RPMI8226 (cell line): ENCODE measurements around the gene SLC9A8.
"Not testable (repeated sequence)": the region's sequence is repeated elsewhere in the genome, so short reads cannot be mapped to it uniquely, and the experiment has no call there.

Experiments
- DNase-seq: peaks from one replicate; pipeline ENCODE4 v3.0.0-alpha.2; 2015

SLC9A8 gene

GRCh38 chr20:49812507-49813304 is at the start of gene SLC9A8:
Gene SLC9A8 (plus strand): TSS chr20:49812828. CDS start chr20:49812923, 95 bp downstream.
- peak; percentile 81 for DNase-seq

GRCh38 chr20:49762940-49763766 is 49.5 kb upstream of the SLC9A8 start:
- no peak for DNase-seq

DNA sequence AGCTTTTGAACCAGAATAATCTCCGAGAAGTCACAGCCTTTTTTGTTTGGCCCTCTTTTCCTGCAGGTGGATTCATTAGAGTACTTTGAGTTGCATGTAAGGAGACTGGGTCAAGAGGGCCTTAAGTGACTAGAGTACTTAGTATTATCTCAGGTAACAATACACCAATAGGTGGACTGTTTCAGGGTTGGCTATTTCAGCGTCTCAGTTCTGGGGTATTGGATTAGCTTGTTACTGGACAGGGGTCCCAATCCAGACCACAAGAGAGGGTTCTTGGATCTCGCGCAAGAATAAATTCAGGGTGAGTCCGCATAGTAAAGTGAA is 47.3 kb upstream of the SLC9A8 start:
- DNase-seq = no peak

- DNase-seq = no peak
Measured at GRCh38 chr20:49765846-49766541, 46.6 kb upstream of the SLC9A8 start.

DNA sequence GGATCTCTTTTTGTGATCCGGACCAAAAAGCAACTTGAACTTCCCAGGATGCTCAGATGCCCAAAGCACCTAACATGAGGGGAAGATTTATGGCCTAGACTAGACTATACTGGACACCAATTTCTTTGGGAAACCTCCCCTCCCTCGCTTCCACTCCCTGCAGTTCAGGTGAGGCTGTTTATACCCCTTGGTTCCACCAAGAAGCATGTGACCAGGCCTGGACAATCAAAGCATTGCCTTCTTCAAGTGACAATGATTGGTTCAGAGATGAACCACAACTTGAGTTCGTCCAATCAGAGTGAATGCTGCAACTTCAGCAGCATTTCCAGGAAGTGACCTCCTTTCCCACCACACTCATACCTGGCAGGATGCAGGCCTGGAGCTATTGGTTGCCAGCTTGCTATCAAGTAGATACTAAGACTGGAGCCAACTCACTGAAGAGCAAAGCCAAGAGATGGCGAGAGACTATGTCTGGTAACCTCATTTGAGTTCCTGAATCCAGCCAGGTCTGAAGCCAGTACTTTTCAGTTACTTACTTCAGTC is 45.6 kb upstream of the SLC9A8 start:
- DNase-seq = no peak

DNA sequence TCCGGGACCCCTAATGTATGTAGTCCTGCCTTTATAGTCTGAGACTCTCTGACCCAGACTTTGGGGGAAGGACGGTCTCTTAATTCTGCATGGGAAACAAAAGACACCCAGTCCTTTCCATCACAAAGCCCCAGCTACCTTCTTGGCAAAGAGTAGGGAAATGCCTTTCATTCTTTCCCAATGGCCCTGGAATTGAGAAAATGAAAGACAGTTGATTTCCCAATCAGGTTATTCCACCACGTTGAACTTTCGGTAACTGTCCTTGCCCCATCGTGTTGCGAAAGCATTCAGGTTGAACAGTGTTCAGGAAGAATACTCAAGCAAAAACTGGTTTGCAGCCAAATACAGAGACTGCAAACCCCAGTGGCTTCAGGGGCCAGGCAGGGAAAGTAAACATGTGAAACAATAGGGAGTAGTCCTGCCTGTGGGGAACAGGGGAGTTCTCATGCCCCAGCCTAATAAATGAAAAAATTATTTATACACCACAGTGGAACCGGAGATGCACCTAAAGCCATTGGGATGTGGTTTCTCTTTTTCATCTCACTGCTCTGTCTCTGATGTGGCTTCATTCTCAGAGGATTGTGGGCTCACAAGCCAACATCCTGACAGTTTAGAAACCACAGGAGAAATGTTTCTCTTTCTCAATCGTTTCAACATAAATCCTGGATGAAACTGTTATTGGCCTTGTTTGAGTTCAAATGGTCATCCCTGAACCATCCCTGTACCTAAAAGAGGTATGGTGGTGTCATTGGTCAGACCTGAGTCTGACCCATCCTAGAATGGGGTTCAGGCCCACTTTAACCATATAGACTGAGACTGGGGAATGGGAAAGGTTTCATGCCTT is 44.2 kb upstream of the SLC9A8 start:
- DNase-seq = peak; percentile 62

DNA sequence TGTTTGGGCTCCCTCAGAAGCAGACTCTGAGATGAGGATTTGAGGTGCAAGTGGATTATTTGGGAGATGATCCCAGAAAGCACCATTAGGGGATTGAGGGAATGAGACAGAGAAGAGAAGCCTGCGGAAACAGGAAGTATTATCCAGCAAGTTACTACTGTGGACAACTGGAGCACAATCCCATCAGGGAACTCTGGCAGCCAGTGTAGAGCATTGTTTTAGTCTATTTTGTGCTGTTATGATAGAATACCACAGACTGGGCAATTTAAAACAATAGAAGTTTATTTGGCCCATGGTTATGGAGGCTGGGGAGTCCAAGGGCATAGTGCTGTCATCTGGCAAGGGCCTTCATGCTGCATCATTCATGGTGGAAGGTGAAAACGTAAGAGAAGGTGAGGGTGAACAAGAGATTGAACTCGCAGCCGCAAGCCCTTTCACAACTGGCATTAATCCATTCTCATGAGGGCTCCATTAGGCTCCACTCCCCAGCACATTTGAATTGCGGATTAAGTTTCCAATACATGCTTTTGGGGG is 43.5 kb upstream of the SLC9A8 start:
- DNase-seq = no peak

DNA sequence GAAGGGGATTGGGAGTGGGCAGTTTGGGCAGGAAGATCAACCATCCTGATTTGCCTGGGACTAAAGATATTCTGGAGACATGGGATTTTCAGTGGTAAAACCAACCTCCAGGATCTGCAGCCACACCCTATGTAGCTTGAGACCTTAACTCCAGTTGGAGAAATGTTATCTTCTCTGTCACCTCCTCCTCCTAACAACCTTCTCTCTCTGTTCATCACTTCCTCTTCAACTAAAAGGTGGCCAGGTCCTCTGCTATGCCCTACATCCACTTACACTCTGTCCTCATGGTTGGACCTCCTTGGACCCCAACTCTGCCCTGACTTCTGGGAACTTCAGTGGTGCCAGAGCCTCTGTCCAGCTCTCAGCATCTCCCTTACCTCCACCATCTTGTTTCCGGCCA is 42.0 kb upstream of the SLC9A8 start:
- no peak for DNase-seq

GRCh38 chr20:49774213-49774612 is 38.4 kb upstream of the SLC9A8 start:
- not testable (repeated sequence) for DNase-seq

DNA sequence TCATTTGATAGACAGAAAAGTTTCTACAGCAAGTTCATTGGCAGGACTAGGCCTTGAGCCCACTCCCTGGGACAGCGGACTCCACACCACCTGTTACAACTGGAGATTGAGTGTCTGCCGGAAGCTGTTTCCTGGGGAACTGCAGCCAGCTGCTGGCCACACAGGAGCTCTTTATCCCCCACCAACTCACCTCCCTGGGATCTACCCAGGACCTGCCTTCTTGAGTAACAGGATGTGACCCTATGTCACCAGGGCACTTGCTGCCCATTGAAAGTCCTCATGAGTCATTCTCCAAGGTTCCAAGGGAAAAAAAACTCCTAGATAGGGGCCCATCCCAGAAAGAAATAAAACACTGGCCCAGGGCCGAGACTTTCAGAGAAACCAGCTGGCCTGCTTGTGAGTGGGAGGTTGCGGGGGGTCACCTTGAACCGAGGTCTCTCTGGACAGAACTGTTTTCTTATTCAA is 37.4 kb upstream of the SLC9A8 start:
- no peak for DNase-seq

GRCh38 chr20:49779972-49780371 is 32.7 kb upstream of the SLC9A8 start:
- no peak for DNase-seq

GRCh38 chr20:49781676-49782075 is 31.0 kb upstream of the SLC9A8 start:
- DNase-seq = no peak

GRCh38 chr20:49782439-49782838 is 30.2 kb upstream of the SLC9A8 start:
- DNase-seq = not testable (repeated sequence)

DNA sequence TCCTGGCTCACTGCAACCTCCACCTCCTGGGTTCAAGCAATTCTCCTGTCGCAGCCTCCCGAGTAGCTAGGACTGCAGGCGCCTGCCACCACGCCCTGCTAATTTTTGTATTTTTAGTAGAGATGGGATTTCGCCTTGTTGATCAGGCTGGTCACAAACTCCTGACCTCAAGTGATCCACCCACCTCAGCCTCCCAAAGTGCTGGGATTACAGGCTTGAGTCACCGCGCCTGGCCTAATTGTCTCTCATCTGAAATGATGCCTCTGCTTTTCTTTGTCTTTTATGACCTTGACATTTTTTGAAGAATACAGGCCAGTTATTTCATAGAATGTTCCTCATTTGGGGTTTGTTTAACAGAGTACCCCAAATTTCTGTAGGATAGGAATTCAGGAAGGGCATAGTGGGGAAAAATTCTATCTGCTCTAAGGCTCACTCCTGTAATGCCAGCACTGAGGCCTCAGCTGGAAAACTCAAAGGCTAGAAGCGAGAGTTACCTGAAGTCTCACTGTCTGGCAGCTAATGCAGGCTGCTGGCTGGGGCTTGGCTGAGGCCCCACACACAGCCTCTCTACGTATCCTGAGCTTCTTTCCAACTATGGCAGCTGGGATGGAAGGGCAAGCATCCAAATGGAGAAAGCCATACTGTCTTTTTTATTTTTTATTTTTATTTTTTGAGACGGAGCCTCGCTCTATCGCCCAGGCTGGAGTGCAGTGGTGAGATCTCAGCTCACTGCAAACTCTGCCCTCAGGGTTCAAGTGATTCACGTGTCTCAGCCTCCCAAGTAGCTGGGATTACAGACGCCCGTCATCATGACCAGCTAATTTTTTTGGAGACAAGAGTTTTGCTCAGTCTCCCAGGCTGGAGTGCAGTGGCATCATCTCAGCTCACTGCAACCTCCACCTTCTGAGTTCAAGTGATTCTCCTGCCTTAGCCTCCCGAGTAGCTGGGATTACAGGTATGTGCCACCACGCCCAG is 29.3 kb upstream of the SLC9A8 start:
- DNase-seq = not testable (repeated sequence)

- DNase-seq = no peak
Measured at GRCh38 chr20:49784291-49784690, 28.3 kb upstream of the SLC9A8 start.

- DNase-seq = no peak
Measured at GRCh38 chr20:49785149-49785851, 27.3 kb upstream of the SLC9A8 start.

GRCh38 chr20:49785852-49786175 is 26.8 kb upstream of the SLC9A8 start:
- DNase-seq = peak; percentile 88

DNA sequence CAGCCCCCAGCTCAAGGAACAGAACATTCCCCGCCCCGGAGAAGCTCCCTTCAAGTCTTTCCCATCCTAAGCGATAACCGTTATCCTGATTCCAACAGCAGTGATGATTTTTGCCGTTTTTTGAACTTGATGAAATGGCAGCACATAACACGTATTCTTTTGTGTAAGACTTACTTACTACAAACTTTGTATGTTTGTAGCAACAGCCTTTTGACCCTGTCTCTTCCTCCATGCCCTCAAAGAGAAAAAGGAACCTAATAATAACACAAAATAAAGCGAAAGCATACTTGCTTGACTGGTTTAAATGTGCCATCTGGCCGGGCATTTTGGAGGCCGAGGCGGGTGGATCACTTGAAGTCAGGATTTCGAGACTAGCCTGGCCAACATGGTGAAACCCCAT is 26.4 kb upstream of the SLC9A8 start:
- peak; percentile 56 for DNase-seq

DNA sequence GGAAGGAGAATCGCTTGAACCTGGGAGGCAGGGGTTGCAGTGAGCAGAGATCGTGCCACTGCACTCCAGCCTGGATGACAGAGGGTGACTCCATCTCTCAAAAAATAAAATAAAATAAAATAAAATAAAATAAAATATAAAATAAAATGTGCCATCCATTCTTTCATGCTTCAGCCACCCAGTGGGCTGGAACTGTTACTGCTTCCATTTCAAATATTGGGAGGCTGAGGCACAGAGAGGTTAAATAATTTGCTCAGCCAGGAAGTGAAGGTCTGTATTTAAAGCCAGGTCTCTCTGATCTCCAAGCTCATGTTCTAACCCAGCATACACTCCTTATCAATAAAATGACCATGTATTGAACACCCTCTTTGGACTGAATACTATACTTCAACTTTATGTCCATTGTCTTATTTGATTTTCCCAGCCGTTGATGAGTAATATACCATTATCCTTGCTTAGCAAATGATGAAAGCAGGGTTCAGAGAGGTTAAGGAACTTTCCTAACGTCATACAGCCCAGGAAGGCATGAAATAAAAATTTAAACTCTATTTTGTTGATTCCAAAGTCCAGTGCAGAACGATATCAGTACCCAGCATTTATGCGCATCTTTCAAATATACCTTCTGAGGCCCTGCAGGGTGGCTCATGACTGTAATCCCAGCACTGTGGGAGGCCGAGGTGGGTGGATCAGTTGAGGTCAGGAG is 25.8 kb upstream of the SLC9A8 start:
- peak; percentile 31 for DNase-seq
